Right lobe of liver (tissue), 4 donors: ENCODE data around the gene SLC25A5.

Experiments used
- CTCF ChIP-seq, 4 donors: fragments of 200-600 bp in 3 of 4; fragments of 450-650 bp in 1 of 4; IDR thresholded peaks; one replicate each; pipeline versions ENCODE4 v1.5.1 to v1.8.0; 2016 to 2022; ENCODE audit warnings: antibody characterized with exemption in 4 of 4, mild to moderate bottlenecking in 2 of 4
- POLR2A ChIP-seq: fragments of 450-650 bp; IDR thresholded peaks from one replicate; pipeline ENCODE4 v1.6.1; 2017; ENCODE audit warnings: antibody characterized with exemption, mild to moderate bottlenecking
- donor health status: DM: no; HTN: no; CAD: no.
- donor health status: DM: no; HTN: no; CAD: no.
- donor health status: DM: no; HTN: yes; CAD: no.

GRCh38 chrX:119469313-119469635, 1.0 kb downstream of the SLC25A5 start:
- TF ChIP-seq CTCF (IDR thresholded peaks at IDR 0.05) (no peak), POLR2A (no peak)
